BJ (cell line): Measurements from ENCODE around the gene SLC25A36. TPM values are rescaled to one million over a fixed set of nuclear protein-coding genes. Genes with fewer than 3 reads are reported as not detected.

ENCODE experiments used
- CTCF ChIA-PET: fragments of 350-600 bp; formaldehyde crosslinking; extraction: SDS; loops from one replicate; lab custom pipeline; 2021; ENCODE audit warnings: antibody characterized with exemption, inconsistent platforms; lab: Yijun Ruan, JAX
- POLR2A ChIA-PET: fragments of 300-600 bp; sonication (Branson Sonifier 250); formaldehyde crosslinking; extraction: SDS; loops from one replicate; lab custom pipeline; 2021; ENCODE audit warnings: antibody characterized with exemption; lab: Charles Lee
- DNase-seq: peaks from one replicate; pipeline ENCODE4 v3.0.0-alpha.2; 2011; ENCODE audit warnings: low read depth
- H3K27me3 ChIP-seq: 2 replicates; pipeline ENCODE4 v1.6.0; 2011; ENCODE audit warnings: low read length; ENCODE audit not compliant: control insufficient read depth, insufficient read depth
- H3K36me3 ChIP-seq: 2 replicates; pipeline ENCODE4 v1.5.1; 2011; ENCODE audit warnings: low read length; ENCODE audit not compliant: control insufficient read depth, insufficient read depth
- H3K4me3 ChIP-seq: 2 replicates; pipeline ENCODE4 v1.5.1; 2011; ENCODE audit warnings: low read depth, mild to moderate bottlenecking, control low read depth, low read length
- CTCF ChIP-seq: IDR thresholded peaks from 2 replicates; pipeline ENCODE4 v1.5.1; 2011; ENCODE audit warnings: low read depth, mild to moderate bottlenecking, control low read depth, inconsistent platforms, low read length, moderate library complexity; ENCODE audit not compliant: insufficient read depth
- polyA plus RNA-seq: library from polyadenylated mRNA; depleted of rRNA; stranded (reverse); fragments of >200 nt; gene quantifications from 2 replicates; pipeline ENCODE4 v1.2.3, GENCODE V29; 2011

SLC25A36 gene
- polyA plus RNA-seq, 1 experiment = 32.0 TPM

DNA sequence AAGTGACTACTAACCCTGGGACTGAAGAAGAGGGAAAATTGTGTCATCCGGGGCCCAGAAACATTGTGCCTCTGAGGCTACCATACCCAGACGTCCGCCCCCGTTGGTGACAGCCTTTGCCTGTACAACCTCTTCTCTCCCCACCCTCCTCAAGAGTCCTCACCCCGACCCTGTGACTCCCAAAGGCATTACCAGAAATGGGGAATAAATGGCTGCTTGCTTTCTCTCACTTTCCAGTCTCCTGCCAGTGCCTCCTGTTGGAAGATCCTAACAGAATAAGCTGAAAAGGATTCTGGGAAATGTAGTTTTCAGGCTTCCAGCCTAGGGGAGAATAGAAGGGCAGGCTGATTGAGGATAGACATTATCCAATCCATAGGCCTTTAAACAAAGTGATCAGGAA lies 30.8 kb upstream of the SLC25A36 start:
- Histone ChIP-seq H3K27me3 (no peaks in the 10 kb centered on the region), H3K4me3 (no peak overlapping the region), H3K36me3 (no peaks in the 10 kb centered on the region)
- DNase-seq = no peak
- POLR2A ChIA-PET = no interaction called here
- CTCF ChIA-PET = interaction anchor here (1.6 to 2.4 kb wide), 2 partner anchors 11 to 13 kb away, joined by 6 to 8 read pairs; no protein-coding TSS in a partner anchor
- no peak for TF ChIP-seq CTCF

GRCh38 chr3:140911822-140912221 lies 29.8 kb upstream of the SLC25A36 start:
- no peak for TF ChIP-seq CTCF
- POLR2A ChIA-PET = no interaction called here
- DNase-seq = no peak

DNA sequence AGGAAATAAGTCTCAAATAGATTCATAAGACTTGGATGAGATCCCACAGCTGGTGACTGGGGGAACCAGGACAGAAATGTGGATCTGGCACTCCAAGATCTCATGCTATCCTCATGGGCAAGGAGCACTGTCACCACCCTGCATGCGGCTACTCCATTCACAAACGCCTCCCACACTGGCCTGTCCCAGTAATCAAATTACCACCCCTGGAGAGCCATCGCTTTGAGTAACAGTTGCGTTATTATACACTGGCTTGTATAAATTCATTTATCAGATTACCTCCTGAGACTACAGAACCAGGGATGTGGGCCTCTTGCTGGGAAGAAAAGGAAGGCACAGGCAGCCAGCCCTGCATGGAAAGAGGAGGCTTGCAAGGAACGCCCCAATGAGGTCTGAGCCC lies 27.9 kb upstream of the SLC25A36 start:
- POLR2A ChIA-PET = no interaction called here
- no peak for TF ChIP-seq CTCF
- Histone ChIP-seq H3K36me3 (no peaks in the 10 kb centered on the region), H3K4me3 (no peak overlapping the region), H3K27me3 (no peaks in the 10 kb centered on the region)
- CTCF ChIA-PET = no interaction called here
- DNase-seq = no peak

More at GRCh38 chr3:140911822-140912221, 29.8 kb upstream of the SLC25A36 start:
- no peaks in the 10 kb centered on the region for H3K27me3 ChIP-seq
- CTCF ChIA-PET = interaction anchor here (0.7 to 2.4 kb wide), 4 partner anchors 10 to 14 kb away, joined by 3 to 8 read pairs (median 4); no protein-coding TSS in a partner anchor
- H3K4me3 ChIP-seq = no peak overlapping the region
- H3K36me3 ChIP-seq = no peaks in the 10 kb centered on the region

GRCh38 chr3:140914384-140914945 lies 27.2 kb upstream of the SLC25A36 start:
- H3K4me3 ChIP-seq = no peak overlapping the region
- TF ChIP-seq CTCF = no peak
- H3K27me3 ChIP-seq = no peaks in the 10 kb centered on the region
- H3K36me3 ChIP-seq = no peaks in the 10 kb centered on the region
- DNase-seq = no peak
- POLR2A ChIA-PET = no interaction called here
- CTCF ChIA-PET = no interaction called here

GRCh38 chr3:140916603-140917002 lies 25.0 kb upstream of the SLC25A36 start:
- CTCF ChIA-PET = interaction anchor here (1.1 to 1.9 kb wide), 4 partner anchors 13 to 84 kb away, joined by 3 to 8 read pairs (median 5); no protein-coding TSS in a partner anchor

More at GRCh38 chr3:140916603-140917002, 25.0 kb upstream of the SLC25A36 start:
- Histone ChIP-seq H3K27me3 (no peaks in the 10 kb centered on the region), H3K4me3 (no peak overlapping the region), H3K36me3 (no peaks in the 10 kb centered on the region)
- TF ChIP-seq CTCF = no peak
- DNase-seq = no peak
- POLR2A ChIA-PET = no interaction called here
